CD4-positive, alpha-beta T cell treated with Interleukin-17A for 4 hours (primary cell): Measurements from ENCODE around the gene LGALS9.

Experiments
- DNase-seq: peaks from one replicate; pipeline ENCODE4 v3.0.0-alpha.2; 2020; ENCODE audit warnings: mixed read lengths

The LGALS9 gene

GRCh38 chr17:27630607-27631410 lies at the start of gene LGALS9:
LGALS9 (plus strand) TSS chr17:27631188; CDS start chr17:27631266, 78 bp downstream.
- DNase-seq, result peak; percentile 48

- no peak for DNase-seq
Observed at GRCh38 chr17:27582696-27583095, 48.3 kb upstream of the LGALS9 start.

GRCh38 chr17:27585153-27585681 lies 45.8 kb upstream of the LGALS9 start:
- no peak for DNase-seq

GRCh38 chr17:27585792-27586191 lies 45.2 kb upstream of the LGALS9 start:
- DNase-seq, result no peak

GRCh38 chr17:27586203-27586721 lies 44.7 kb upstream of the LGALS9 start:
- DNase-seq, result no peak

GRCh38 chr17:27588354-27588753 lies 42.6 kb upstream of the LGALS9 start:
- DNase-seq, result no peak

GRCh38 chr17:27590864-27591263 lies 40.1 kb upstream of the LGALS9 start:
- no peak for DNase-seq

- DNase-seq, result no peak
Observed at GRCh38 chr17:27591986-27592385, 39.0 kb upstream of the LGALS9 start.

GRCh38 chr17:27593232-27593856 lies 37.6 kb upstream of the LGALS9 start:
- DNase-seq, result no peak

GRCh38 chr17:27593857-27594255 lies 37.1 kb upstream of the LGALS9 start:
- no peak for DNase-seq

GRCh38 chr17:27595208-27595607 lies 35.8 kb upstream of the LGALS9 start:
- DNase-seq, result no peak

- DNase-seq, result no peak
Observed at GRCh38 chr17:27596096-27596495, 34.9 kb upstream of the LGALS9 start.

- DNase-seq, result no peak
Observed at GRCh38 chr17:27596566-27597187, 34.3 kb upstream of the LGALS9 start.

- no peak for DNase-seq
Observed at GRCh38 chr17:27597188-27597580, 33.8 kb upstream of the LGALS9 start.

- DNase-seq, result no peak
Observed at GRCh38 chr17:27597783-27598320, 33.1 kb upstream of the LGALS9 start.

- no peak for DNase-seq
Observed at GRCh38 chr17:27598337-27599050, 32.5 kb upstream of the LGALS9 start.

GRCh38 chr17:27600471-27600870 lies 30.5 kb upstream of the LGALS9 start:
- DNase-seq, result no peak

GRCh38 chr17:27601069-27601974 lies 29.7 kb upstream of the LGALS9 start:
- DNase-seq, result peak; percentile 87

- no peak for DNase-seq
Observed at GRCh38 chr17:27601975-27602302, 29.0 kb upstream of the LGALS9 start.

- peak; percentile 83 for DNase-seq
Observed at GRCh38 chr17:27602721-27603420, 28.1 kb upstream of the LGALS9 start.

GRCh38 chr17:27603421-27603770 lies 27.6 kb upstream of the LGALS9 start:
- DNase-seq, result no peak
